Adrenal gland (tissue), 12 donors: ENCODE data around the gene RHPN2. TPM values are rescaled to one million over a fixed set of nuclear protein-coding genes. Genes with fewer than 3 reads are reported as not detected.
"Not testable (repeated sequence)": the region's sequence is repeated elsewhere in the genome, so short reads cannot be mapped to it uniquely, and the experiment has no call there.

ENCODE experiments used
- DNase-seq, 7 donors: peaks; one replicate each; pipeline ENCODE4 v3.0.0-alpha.2; 2019 to 2020
- H3K27ac ChIP-seq, 5 donors: fragments of 200-600 bp; sonication (generic) in 4 of 5; 1 replicate in 3 of 5; 2 replicates in 2 of 5; pipeline versions ENCODE4 v1.5.1 to v1.8.0; 2016 to 2020; ENCODE audit warnings: mild to moderate bottlenecking in 1 of 5
- H3K27me3 ChIP-seq: fragments of 200-600 bp; 2 replicates; pipeline ENCODE4 v1.8.0; 2021
- H3K36me3 ChIP-seq, 2 donors: fragments of 200-600 bp; replicated peaks in 1 of 2; 1 replicate in 1 of 2; 2 replicates in 1 of 2; pipeline versions ENCODE4 v1.5.1 to v1.8.0; 2018 to 2022
- H3K4me1 ChIP-seq, 2 donors: fragments of 200-600 bp; replicated peaks in 1 of 2; 1 replicate in 1 of 2; 2 replicates in 1 of 2; pipeline versions ENCODE4 v1.5.1 to v1.8.0; 2018 to 2021
- H3K4me3 ChIP-seq, 4 donors: fragments of 200-600 bp; sonication (generic) in 3 of 4; one replicate each; pipeline ENCODE4 v1.5.1; 2016 to 2018
- H3K9me3 ChIP-seq, 3 donors: fragments of 200-600 bp; sonication (generic) in 1 of 3; replicated peaks in 1 of 3; 1 replicate in 2 of 3; 2 replicates in 1 of 3; pipeline versions ENCODE4 v1.5.1 to v1.8.0; 2016 to 2021
- POLR2A ChIP-seq, 2 donors: fragments of 450-650 bp; IDR thresholded peaks; one replicate each; pipeline ENCODE4 v1.6.1; 2017; ENCODE audit warnings: antibody characterized with exemption in 2 of 2, mild to moderate bottlenecking in 2 of 2, moderate library complexity in 1 of 2
- WGBS, 4 donors: extraction: QIAGEN DNeasy Blood & Tissue Kit in 2 of 4; methylation state at CpG; one replicate each; pipeline versions ENCODE4 v1.1.5 to v1.1.7; 2013 to 2017; 5-methylcytosine and 5-hydroxymethylcytosine counted together
- intact Hi-C, 2 donors: fragments of 100-400 bp; cut with DNase I; formaldehyde crosslinking; loops; one replicate each; pipeline versions ENCODE4 v1.14.1 to v1.15.0; 2022 to 2023
- polyA plus RNA-seq, 3 donors: library from polyadenylated mRNA; stranded (reverse); fragments of 200-250 nt in 2 of 3; fragments of 350-450 nt in 1 of 3; fragmentation: Illumina TruSeq in 1 of 3; extraction: RNeasy Lipid Tissue Mini Kit (QIAGEN cat#74804) in 1 of 3; gene quantifications; one replicate each; pipeline ENCODE4 v1.2.3, GENCODE V29; 2013 to 2014
- total RNA-seq, 9 donors: library from RNA; depleted of rRNA in 4 of 9; stranded (reverse); fragments of >200 nt in 4 of 9; fragments of 120-200 nt in 1 of 9; fragmentation: NEBNext Ultra II Directional in 1 of 9; extraction: Animal tissue kit (Norgen Biotek cat#: 25700) in 1 of 9; gene quantifications; one replicate each; pipeline versions ENCODE4 v1.1.0 to v1.2.4, GENCODE V29; 2013 to 2023
- TF ChIP-seq, protein P1 (sequence below), 6 experiments: fragments of 450-650 bp in 4 of 6; fragments of 200-600 bp in 2 of 6; sonication (generic) in 1 of 6; IDR thresholded peaks; 1 replicate in 5 of 6; 2 replicates in 1 of 6; pipeline versions ENCODE4 v1.5.1 to v1.8.0; 2016 to 2021; ENCODE audit warnings: antibody characterized with exemption in 6 of 6, mild to moderate bottlenecking in 2 of 6, moderate library complexity in 1 of 6
- donor health status: healthy with polysubstance abuse.
- donor health status: Bipolar disorder and iron deficiency.
- donor health status: DM: yes; HTN: yes; CAD: no.
- donor health status: DM: no; HTN: no; CAD: no.
- donor health status: DM: no; HTN: no; CAD: no.
- donor health status: DM: yes; HTN: yes; CAD: no.

The RHPN2 gene
- total and polyA plus RNA-seq, 12 donors, result 0.52 to 1.3 (median 1.0) TPM; not detected in 1

DNA sequence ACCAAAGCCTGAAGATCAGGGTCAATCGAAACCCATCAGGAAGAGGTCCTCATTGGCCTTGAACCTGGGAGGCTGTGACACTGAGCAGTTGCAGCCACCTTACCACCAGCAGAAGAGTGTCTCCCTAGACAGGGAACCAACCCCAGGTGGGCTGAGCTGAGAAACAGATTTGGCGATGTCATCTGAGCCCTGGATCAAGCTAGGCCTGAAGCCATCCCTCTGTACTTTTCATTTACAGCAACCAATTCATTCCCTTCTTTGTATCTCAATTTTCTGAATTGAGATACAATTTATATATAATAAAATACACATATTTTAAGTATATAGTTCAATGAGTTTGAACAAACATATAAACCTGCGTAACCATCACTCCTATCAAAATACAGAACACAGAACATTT is 14.6 kb downstream of the RHPN2 start:
- Histone ChIP-seq H3K4me3 (no peak overlapping the region), H3K27me3 (no peaks in the 10 kb centered on the region), H3K9me3 (no peaks in the 10 kb centered on the region), H3K27ac (no peak overlapping the region), H3K4me1 (no peaks in the 10 kb centered on the region), H3K36me3 (no peaks in the 10 kb centered on the region)
- WGBS, 4 donors, result 98 to 100% (median 100%) methylated on average over 3 of the region's 3 CpGs
- intact Hi-C loops, result no loop called here
- TF ChIP-seq, protein P1, sequence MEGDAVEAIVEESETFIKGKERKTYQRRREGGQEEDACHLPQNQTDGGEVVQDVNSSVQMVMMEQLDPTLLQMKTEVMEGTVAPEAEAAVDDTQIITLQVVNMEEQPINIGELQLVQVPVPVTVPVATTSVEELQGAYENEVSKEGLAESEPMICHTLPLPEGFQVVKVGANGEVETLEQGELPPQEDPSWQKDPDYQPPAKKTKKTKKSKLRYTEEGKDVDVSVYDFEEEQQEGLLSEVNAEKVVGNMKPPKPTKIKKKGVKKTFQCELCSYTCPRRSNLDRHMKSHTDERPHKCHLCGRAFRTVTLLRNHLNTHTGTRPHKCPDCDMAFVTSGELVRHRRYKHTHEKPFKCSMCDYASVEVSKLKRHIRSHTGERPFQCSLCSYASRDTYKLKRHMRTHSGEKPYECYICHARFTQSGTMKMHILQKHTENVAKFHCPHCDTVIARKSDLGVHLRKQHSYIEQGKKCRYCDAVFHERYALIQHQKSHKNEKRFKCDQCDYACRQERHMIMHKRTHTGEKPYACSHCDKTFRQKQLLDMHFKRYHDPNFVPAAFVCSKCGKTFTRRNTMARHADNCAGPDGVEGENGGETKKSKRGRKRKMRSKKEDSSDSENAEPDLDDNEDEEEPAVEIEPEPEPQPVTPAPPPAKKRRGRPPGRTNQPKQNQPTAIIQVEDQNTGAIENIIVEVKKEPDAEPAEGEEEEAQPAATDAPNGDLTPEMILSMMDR (IDR thresholded peaks at IDR 0.05), result no peak
- no peak for TF ChIP-seq POLR2A (IDR thresholded peaks at IDR 0.05)
- no peak for DNase-seq

DNA sequence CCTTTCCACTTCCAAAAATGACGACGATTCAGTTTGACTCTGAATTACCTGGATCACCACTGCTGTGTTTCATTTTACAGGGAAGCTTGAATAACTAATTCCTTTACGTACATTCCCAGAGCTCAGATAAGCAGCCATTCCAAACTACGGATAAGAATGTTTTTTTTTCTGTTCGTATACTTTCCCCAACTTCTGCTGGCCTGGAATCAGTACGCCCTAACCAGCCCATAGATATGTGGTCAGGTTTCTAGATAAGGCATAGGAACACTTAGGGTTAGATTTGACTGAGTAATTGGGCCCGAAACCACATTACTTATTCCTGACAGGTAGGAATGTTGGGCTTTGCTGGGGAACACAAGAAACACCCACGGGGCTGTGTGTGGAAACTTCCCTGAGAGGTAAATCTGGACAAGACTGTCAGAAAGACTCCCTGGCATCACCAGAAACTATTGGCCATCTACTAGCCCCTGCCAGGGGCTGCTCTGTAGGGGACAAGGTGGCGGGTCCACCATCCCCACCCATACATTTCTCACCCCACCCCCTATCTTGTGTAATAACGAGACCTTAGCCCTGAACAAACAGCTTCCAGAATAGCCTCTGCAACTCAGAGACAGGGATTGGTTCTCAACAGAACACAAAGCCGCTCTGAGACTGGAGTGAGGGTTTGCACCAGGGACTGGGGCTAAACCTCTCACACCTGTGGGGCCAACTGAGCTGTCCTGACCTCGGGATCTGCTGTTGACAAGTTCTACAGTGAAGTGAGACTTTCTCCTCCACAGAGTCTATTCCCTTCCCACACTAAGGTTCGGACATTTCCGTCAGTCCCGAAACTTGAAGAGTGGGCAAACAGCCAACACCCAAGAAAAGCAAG is 15.6 kb downstream of the RHPN2 start:
- H3K4me1 ChIP-seq, result no peaks in the 10 kb centered on the region
- H3K36me3 ChIP-seq, result no peaks in the 10 kb centered on the region
- no peak for DNase-seq
- H3K9me3 ChIP-seq, result no peaks in the 10 kb centered on the region
- no peaks in the 10 kb centered on the region for H3K27me3 ChIP-seq
- no peak overlapping the region for H3K4me3 ChIP-seq
- H3K27ac ChIP-seq, result no peak overlapping the region
- WGBS, 4 donors, result 73 to 83% (median 79%) methylated on average over 13 to 15 of the region's 15 CpGs
- no peak for TF ChIP-seq POLR2A (IDR thresholded peaks at IDR 0.05)
- TF ChIP-seq, protein P1 (IDR thresholded peaks at IDR 0.05), result no peak
- intact Hi-C loops, result no loop called here

- no peak for DNase-seq
- Histone ChIP-seq H3K9me3 (no peaks in the 10 kb centered on the region), H3K36me3 (no peaks in the 10 kb centered on the region), H3K27ac (no peak overlapping the region), H3K4me1 (no peaks in the 10 kb centered on the region), H3K27me3 (no peaks in the 10 kb centered on the region), H3K4me3 (no peak overlapping the region)
- TF ChIP-seq, protein P1 (IDR thresholded peaks at IDR 0.05), result no peak
- no peak for TF ChIP-seq POLR2A (IDR thresholded peaks at IDR 0.05)
- intact Hi-C loops, result no loop called here
- 76 to 87% (median 82%) methylated on average over 8 of the region's 8 CpGs for WGBS, 4 donors
These were observed 17.3 kb downstream of the RHPN2 start for GRCh38 chr19:33047422-33047821.

DNA sequence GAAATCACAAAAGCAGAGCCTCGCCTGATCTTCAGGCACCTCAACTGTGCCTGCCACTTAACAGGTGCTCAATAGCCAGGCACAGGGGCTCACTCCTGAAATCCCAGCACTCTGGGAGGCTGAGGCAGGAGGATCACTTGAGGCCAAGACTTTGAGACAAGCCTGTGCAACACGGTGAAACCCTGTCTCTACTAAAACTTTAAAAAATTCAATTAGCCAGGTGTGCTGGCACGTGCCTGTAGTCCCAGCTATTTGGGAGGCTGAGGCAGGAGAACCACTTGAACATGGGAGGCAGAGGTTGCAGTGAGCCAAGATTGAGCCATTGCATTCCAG is 22.9 kb downstream of the RHPN2 start:
- H3K36me3 ChIP-seq, H3K4me1 ChIP-seq, DNase-seq, H3K9me3 ChIP-seq, H3K4me3 ChIP-seq, intact Hi-C loops, H3K27ac ChIP-seq, H3K27me3 ChIP-seq: not testable (repeated sequence)
- WGBS, 4 donors, result 93 to 97% (median 95%) methylated on average over 3 of the region's 3 CpGs
